OCI-LY1 (cell line): ENCODE results near the gene HELZ2.

ENCODE experiments used
- H2AFZ ChIP-seq: fragments of 200-600 bp; sonication (generic), shearing (Covaris generic); 2 replicates; pipeline ENCODE4 v1.6.0; 2014; ENCODE audit warnings: antibody characterized with exemption, mild to moderate bottlenecking, low read length
- H3F3A ChIP-seq: fragments of 200-600 bp; sonication (generic), shearing (Covaris generic); 2 replicates; pipeline ENCODE4 v1.6.0; 2014; ENCODE audit warnings: mild to moderate bottlenecking, antibody characterized with exemption, low read length, moderate library complexity; ENCODE audit not compliant: insufficient read depth
- H3K27ac ChIP-seq: fragments of 200-600 bp; sonication (generic); 2 replicates; pipeline ENCODE4 v1.5.1; 2014; ENCODE audit warnings: low read length, mixed run types, mild to moderate bottlenecking, low read depth; ENCODE audit not compliant: poor library complexity, severe bottlenecking
- H3K27me3 ChIP-seq: fragments of 200-600 bp; sonication (generic); 2 replicates; pipeline ENCODE4 v1.6.0; 2014; ENCODE audit warnings: antibody characterized with exemption, mild to moderate bottlenecking, low read length, moderate library complexity; ENCODE audit not compliant: insufficient read depth
- H3K36me3 ChIP-seq: fragments of 200-600 bp; sonication (generic); 2 replicates; pipeline ENCODE4 v1.6.1; 2014; ENCODE audit warnings: mild to moderate bottlenecking, antibody characterized with exemption, low read length, moderate library complexity, mixed read lengths; ENCODE audit not compliant: insufficient read depth
- H3K4me1 ChIP-seq: fragments of 200-600 bp; sonication (generic); 2 replicates; pipeline ENCODE4 v1.5.1; 2014; ENCODE audit warnings: mild to moderate bottlenecking, low read length, moderate library complexity; ENCODE audit not compliant: insufficient read depth, severe bottlenecking
- H3K4me2 ChIP-seq: fragments of 200-600 bp; sonication (generic), shearing (Covaris generic); 2 replicates; pipeline ENCODE4 v1.6.1; 2014; ENCODE audit warnings: low read length
- H3K4me3 ChIP-seq: fragments of 200-600 bp; sonication (generic); 2 replicates; pipeline ENCODE4 v1.5.1; 2014; ENCODE audit warnings: low read length, low read depth, mild to moderate bottlenecking, mixed read lengths; ENCODE audit not compliant: poor library complexity, severe bottlenecking
- H3K79me2 ChIP-seq: fragments of 200-600 bp; shearing (Covaris generic); 2 replicates; pipeline ENCODE4 v1.6.1; 2016; ENCODE audit warnings: mixed run types, low read length, mixed read lengths; ENCODE audit not compliant: insufficient read depth
- H3K9ac ChIP-seq: fragments of 200-600 bp; sonication (generic), shearing (Covaris generic); 2 replicates; pipeline ENCODE4 v1.6.1; 2014; ENCODE audit warnings: mild to moderate bottlenecking, low read length, mixed read lengths
- H3K9me2 ChIP-seq: fragments of 200-600 bp; sonication (generic), shearing (Covaris generic); 2 replicates; pipeline ENCODE4 v1.6.1; 2014; ENCODE audit warnings: low read depth, mild to moderate bottlenecking, low read length, mixed read lengths
- H3K9me3 ChIP-seq: fragments of 200-600 bp; shearing (Covaris generic); 2 replicates; pipeline ENCODE4 v1.6.1; 2014; ENCODE audit warnings: low read length, mixed read lengths
- H4K20me1 ChIP-seq: fragments of 200-600 bp; sonication (generic), shearing (Covaris generic); 2 replicates; pipeline ENCODE4 v1.6.0; 2016; ENCODE audit warnings: mild to moderate bottlenecking, low read length; ENCODE audit not compliant: insufficient read depth
- EZH2 ChIP-seq: fragments of 200-600 bp; sonication (generic), shearing (Covaris generic); IDR thresholded peaks from 2 replicates; pipeline ENCODE4 v1.8.0; 2017; ENCODE audit warnings: borderline replicate concordance, mixed run types, mild to moderate bottlenecking, antibody characterized with exemption, low read length, moderate library complexity, mixed read lengths
- TF ChIP-seq, protein P1 (sequence below): fragments of 200-600 bp; sonication (generic), shearing (Covaris generic); IDR thresholded peaks from 2 replicates; pipeline ENCODE4 v1.5.1; 2017; ENCODE audit warnings: mild to moderate bottlenecking, antibody characterized with exemption, low read length, moderate library complexity, mixed read lengths

HELZ2 gene

DNA sequence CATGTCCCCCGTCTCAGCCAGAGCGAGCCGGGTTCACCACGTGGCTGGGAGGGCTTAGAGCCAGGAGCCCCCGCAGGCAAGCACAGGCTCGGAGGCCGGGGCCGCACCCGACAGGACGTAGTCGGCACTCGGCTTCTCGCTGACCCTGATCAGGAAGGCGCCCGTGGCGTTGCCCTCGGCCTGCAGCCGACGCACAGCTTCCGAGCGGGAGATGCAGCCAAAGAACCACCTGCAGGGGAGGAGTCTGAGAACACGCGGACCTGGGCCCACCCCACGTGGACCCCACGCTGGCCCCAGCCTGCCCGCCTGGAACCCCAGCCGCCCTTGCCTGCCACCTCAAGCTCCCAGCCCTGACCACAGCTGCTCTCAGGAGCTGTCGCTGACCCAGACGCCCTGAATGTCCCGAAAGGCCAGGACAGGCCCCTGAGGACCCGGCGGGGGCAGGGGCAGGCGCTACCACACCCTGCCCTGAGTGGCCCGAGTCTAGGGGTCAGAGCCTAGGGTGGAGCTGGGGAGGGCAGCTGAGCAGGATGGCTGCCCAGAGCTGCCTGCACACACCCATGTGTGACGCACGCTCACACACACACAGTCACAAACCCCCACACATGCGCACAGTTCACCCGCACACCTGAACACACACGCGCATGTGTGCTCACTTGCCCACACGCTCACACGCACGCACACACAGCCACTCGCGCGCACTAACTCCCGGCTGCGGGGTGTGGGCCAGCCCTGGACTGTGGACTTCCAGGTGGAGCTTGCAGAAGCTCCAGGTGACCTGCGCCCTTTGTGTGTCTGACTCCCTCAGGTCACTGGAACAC is 39.0 kb downstream of the HELZ2 start:
- no peak overlapping the region for H2AFZ ChIP-seq
- TF ChIP-seq, protein P1, sequence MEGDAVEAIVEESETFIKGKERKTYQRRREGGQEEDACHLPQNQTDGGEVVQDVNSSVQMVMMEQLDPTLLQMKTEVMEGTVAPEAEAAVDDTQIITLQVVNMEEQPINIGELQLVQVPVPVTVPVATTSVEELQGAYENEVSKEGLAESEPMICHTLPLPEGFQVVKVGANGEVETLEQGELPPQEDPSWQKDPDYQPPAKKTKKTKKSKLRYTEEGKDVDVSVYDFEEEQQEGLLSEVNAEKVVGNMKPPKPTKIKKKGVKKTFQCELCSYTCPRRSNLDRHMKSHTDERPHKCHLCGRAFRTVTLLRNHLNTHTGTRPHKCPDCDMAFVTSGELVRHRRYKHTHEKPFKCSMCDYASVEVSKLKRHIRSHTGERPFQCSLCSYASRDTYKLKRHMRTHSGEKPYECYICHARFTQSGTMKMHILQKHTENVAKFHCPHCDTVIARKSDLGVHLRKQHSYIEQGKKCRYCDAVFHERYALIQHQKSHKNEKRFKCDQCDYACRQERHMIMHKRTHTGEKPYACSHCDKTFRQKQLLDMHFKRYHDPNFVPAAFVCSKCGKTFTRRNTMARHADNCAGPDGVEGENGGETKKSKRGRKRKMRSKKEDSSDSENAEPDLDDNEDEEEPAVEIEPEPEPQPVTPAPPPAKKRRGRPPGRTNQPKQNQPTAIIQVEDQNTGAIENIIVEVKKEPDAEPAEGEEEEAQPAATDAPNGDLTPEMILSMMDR, result no peak
- no peak for TF ChIP-seq EZH2
- H3K27ac ChIP-seq, result no peak overlapping the region
- H3K9me3 ChIP-seq, result no peaks in the 10 kb centered on the region
- H3K4me2 ChIP-seq, result no peak overlapping the region
- peaks cover 12% of the 10 kb centered on the region; the same call in 1 of the 2 replicates for H3K27me3 ChIP-seq
- H3K9me2 ChIP-seq, result no peaks in the 10 kb centered on the region
- no peaks in the 10 kb centered on the region for H3F3A ChIP-seq
- no peaks in the 10 kb centered on the region for H4K20me1 ChIP-seq
- peaks cover 17% of the 10 kb centered on the region for H3K4me1 ChIP-seq
- H3K79me2 ChIP-seq, result no peaks in the 10 kb centered on the region
- no peaks in the 10 kb centered on the region for H3K36me3 ChIP-seq
- H3K4me3 ChIP-seq, result no peak overlapping the region
- no peak overlapping the region for H3K9ac ChIP-seq

DNA sequence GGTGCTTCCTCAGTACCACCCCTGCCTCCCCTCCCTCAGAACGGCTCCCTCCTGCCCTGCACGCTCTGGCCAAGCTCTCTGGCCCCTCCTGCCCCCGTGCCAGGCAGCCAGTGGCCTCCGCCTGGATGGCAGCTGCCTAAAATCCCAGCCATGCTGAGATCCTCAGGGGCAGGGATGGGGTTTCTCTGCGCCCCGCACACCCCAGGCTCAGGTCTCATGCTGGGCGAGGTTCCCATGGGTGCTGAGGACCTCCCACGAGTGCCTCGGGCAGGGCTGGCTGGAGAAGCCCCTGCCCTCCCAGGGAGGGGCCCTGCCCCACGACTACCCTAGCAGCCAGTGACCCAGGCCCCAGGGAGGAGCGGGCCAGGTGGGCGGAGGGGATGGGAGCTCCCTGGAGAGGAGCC is 39.6 kb downstream of the HELZ2 start:
- Histone ChIP-seq H2AFZ (no peak overlapping the region), H3K9me3 (no peaks in the 10 kb centered on the region), H4K20me1 (no peaks in the 10 kb centered on the region), H3K4me3 (no peak overlapping the region), H3K36me3 (no peaks in the 10 kb centered on the region), H3K4me2 (no peak overlapping the region), H3K9ac (no peak overlapping the region), H3K79me2 (no peaks in the 10 kb centered on the region), H3K9me2 (no peaks in the 10 kb centered on the region), H3K27me3 (peaks cover 12% of the 10 kb centered on the region; the same call in 1 of the 2 replicates), H3K27ac (no peak overlapping the region), H3F3A (no peaks in the 10 kb centered on the region), H3K4me1 (peaks cover 17% of the 10 kb centered on the region)
- TF ChIP-seq, protein P1, result no peak
- TF ChIP-seq EZH2, result no peak

DNA sequence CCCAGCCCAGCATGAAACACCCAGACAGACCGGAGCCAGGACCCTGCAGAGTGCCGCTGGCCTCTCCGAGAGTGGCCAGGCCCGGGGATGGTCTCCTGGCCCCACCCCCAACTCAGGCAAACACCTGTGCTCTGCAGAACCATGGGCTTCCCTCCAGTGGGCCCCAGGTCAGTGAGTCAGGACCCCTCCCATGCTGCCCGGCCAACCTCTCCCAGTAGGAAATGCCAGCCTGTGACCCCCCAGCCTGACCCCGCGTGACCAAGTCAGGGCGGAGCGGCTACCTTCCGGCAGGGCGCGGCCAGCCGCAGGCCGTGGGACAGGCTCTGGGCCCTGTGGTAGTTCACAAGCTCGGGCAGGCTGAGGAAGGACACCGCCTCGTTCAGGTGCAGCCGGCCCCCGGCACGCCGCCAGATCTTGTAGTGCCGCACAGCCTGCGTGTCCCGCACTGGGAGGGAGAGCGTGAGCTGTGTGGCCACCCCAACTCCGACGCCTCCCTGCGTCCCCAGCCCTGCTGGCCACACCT is 40.1 kb downstream of the HELZ2 start:
- no peak for TF ChIP-seq EZH2
- Histone ChIP-seq H2AFZ (no peak overlapping the region), H3K4me2 (no peak overlapping the region), H3K9ac (no peak overlapping the region), H3K4me1 (peaks cover 17% of the 10 kb centered on the region), H3K79me2 (no peaks in the 10 kb centered on the region), H3K9me3 (no peaks in the 10 kb centered on the region), H3K4me3 (no peak overlapping the region), H3F3A (no peaks in the 10 kb centered on the region), H4K20me1 (no peaks in the 10 kb centered on the region), H3K9me2 (no peaks in the 10 kb centered on the region), H3K36me3 (no peaks in the 10 kb centered on the region), H3K27ac (no peak overlapping the region), H3K27me3 (peaks cover 12% of the 10 kb centered on the region; the same call in 1 of the 2 replicates)
